GM19372 (cell line): Measurements from ENCODE around the gene ELMO2.

Experiments
- ATAC-seq: cut with Tn5 transposase; IDR thresholded peaks from one replicate; pipeline ENCODE4 v1.9.1; 2021; ENCODE audit warnings: mild to moderate bottlenecking, low read depth, moderate library complexity; ENCODE audit not compliant: unreplicated experiment

The ELMO2 gene

GRCh38 chr20:46334303-46334904 lies 72.0 kb downstream of the ELMO2 start:
- no peak for ATAC-seq

GRCh38 chr20:46333161-46333991 lies 73.0 kb downstream of the ELMO2 start:
- ATAC-seq: no peak

GRCh38 chr20:46332373-46333160 lies 73.8 kb downstream of the ELMO2 start:
- no peak for ATAC-seq

- no peak for ATAC-seq
These were observed 74.6 kb downstream of the ELMO2 start for GRCh38 chr20:46331611-46332361.

GRCh38 chr20:46330831-46331371 lies 75.5 kb downstream of the ELMO2 start:
- no peak for ATAC-seq

GRCh38 chr20:46330072-46330763 lies 76.2 kb downstream of the ELMO2 start:
- ATAC-seq: no peak

- no peak for ATAC-seq
These were observed 78.1 kb downstream of the ELMO2 start for GRCh38 chr20:46328200-46328882.

- ATAC-seq: no peak
These were observed 78.9 kb downstream of the ELMO2 start for GRCh38 chr20:46327557-46327956.

GRCh38 chr20:46325789-46326188 lies 80.6 kb downstream of the ELMO2 start:
- no peak for ATAC-seq

GRCh38 chr20:46324960-46325703 lies 81.3 kb downstream of the ELMO2 start:
- ATAC-seq: no peak

- ATAC-seq: no peak
These were observed 82.0 kb downstream of the ELMO2 start for GRCh38 chr20:46324379-46324778.

- no peak for ATAC-seq
These were observed 82.9 kb downstream of the ELMO2 start for GRCh38 chr20:46323557-46323956.

GRCh38 chr20:46322641-46323040 lies 83.8 kb downstream of the ELMO2 start:
- ATAC-seq: no peak

GRCh38 chr20:46317685-46318177 lies 88.7 kb downstream of the ELMO2 start:
- no peak for ATAC-seq

- ATAC-seq: no peak
These were observed 89.3 kb downstream of the ELMO2 start for GRCh38 chr20:46316984-46317684.
